HEK293 (cell line): ENCODE data around the gene FBXL4.

ENCODE experiments used
- CTCF ChIA-PET: fragments of 350-600 bp; formaldehyde crosslinking; extraction: SDS; loops from one replicate; lab custom pipeline; 2021; ENCODE audit warnings: antibody characterized with exemption; lab: Yijun Ruan, JAX
- POLR2A ChIA-PET: fragments of 300-600 bp; formaldehyde crosslinking; extraction: SDS; loops from one replicate; lab custom pipeline; 2020; ENCODE audit warnings: antibody characterized with exemption, inconsistent platforms; lab: Yijun Ruan, JAX
- H3K27ac ChIP-seq: fragments of 200-500 bp; sonication (Bioruptor generic); 2 replicates; pipeline ENCODE4 v1.5.1; 2014; ENCODE audit warnings: low read depth, low read length, control low read depth, inconsistent platforms; ENCODE audit errors: extremely low read depth
- H3K36me3 ChIP-seq, 2 experiments: fragments of 200-500 bp in 1 of 2; sonication (Bioruptor generic) in 1 of 2; 1 replicate in 1 of 2; 2 replicates in 1 of 2; pipeline ENCODE4 v1.5.1; 2014 to 2017; ENCODE audit warnings: inconsistent platforms in 2 of 2, low read length in 2 of 2; ENCODE audit not compliant: control insufficient read depth in 2 of 2, insufficient read depth in 1 of 2
- H3K4me1 ChIP-seq: fragments of 200-500 bp; sonication (Bioruptor generic); 2 replicates; pipeline ENCODE4 v1.5.1; 2014; ENCODE audit warnings: mild to moderate bottlenecking, low read length, inconsistent platforms; ENCODE audit not compliant: control insufficient read depth, insufficient read depth
- H3K4me3 ChIP-seq: 2 replicates; pipeline ENCODE4 v1.5.1; 2011; ENCODE audit warnings: low read depth, mild to moderate bottlenecking, control low read depth, low read length, moderate library complexity
- H3K9me3 ChIP-seq: fragments of 200-500 bp; sonication (Bioruptor generic); 2 replicates; pipeline ENCODE4 v1.5.1; 2014; ENCODE audit warnings: low read depth, low read length, inconsistent platforms; ENCODE audit not compliant: control insufficient read depth, insufficient read depth
- IKZF3 ChIP-seq: fragments of 450-650 bp; IDR thresholded peaks from 2 replicates; pipeline ENCODE4 v1.5.0; 2018; ENCODE audit warnings: missing biosample characterization, mild to moderate bottlenecking, missing genetic modification characterization, moderate library complexity
- KLF1 ChIP-seq: fragments of 450-650 bp; formaldehyde crosslinking; IDR thresholded peaks from 2 replicates; pipeline ENCODE4 v1.5.1; 2016; ENCODE audit warnings: missing biosample characterization, missing genetic modification characterization
- KLF7 ChIP-seq: fragments of 450-650 bp; formaldehyde crosslinking; IDR thresholded peaks from 2 replicates; pipeline ENCODE4 v1.5.1; 2016; ENCODE audit warnings: missing biosample characterization, missing genetic modification characterization, borderline replicate concordance
- PRDM1 ChIP-seq: fragments of 450-650 bp; formaldehyde crosslinking; IDR thresholded peaks from 2 replicates; pipeline ENCODE4; 2016; ENCODE audit warnings: missing biosample characterization, missing genetic modification characterization
- RBAK ChIP-seq: fragments of 450-650 bp; formaldehyde crosslinking; IDR thresholded peaks from 2 replicates; pipeline ENCODE4 v1.5.1; 2016; ENCODE audit warnings: missing biosample characterization, missing genetic modification characterization
- ZBTB21 ChIP-seq: fragments of 450-650 bp; formaldehyde crosslinking; IDR thresholded peaks from 2 replicates; pipeline ENCODE4 v1.5.1; 2017; ENCODE audit warnings: missing biosample characterization, missing genetic modification characterization
- ZNF211 ChIP-seq: fragments of 450-650 bp; formaldehyde crosslinking; IDR thresholded peaks from 2 replicates; pipeline ENCODE4 v1.5.1; 2016; ENCODE audit warnings: low read depth, missing biosample characterization, missing genetic modification characterization
- ZNF366 ChIP-seq: fragments of 450-650 bp; formaldehyde crosslinking; conservative IDR thresholded peaks from 2 replicates; pipeline ENCODE4 v1.5.1; 2016; ENCODE audit warnings: missing biosample characterization, missing genetic modification characterization
- ZNF416 ChIP-seq: fragments of 450-650 bp; formaldehyde crosslinking; IDR thresholded peaks from 2 replicates; pipeline ENCODE4 v1.5.1; 2016; ENCODE audit warnings: missing biosample characterization, missing genetic modification characterization
- ZNF501 ChIP-seq: fragments of 450-650 bp; formaldehyde crosslinking; IDR thresholded peaks from 2 replicates; pipeline ENCODE4 v1.5.1; 2016; ENCODE audit warnings: missing biosample characterization, missing genetic modification characterization
- ZNF596 ChIP-seq: fragments of 450-650 bp; IDR thresholded peaks from 2 replicates; pipeline ENCODE4 v1.5.0; 2018; ENCODE audit warnings: missing biosample characterization, mild to moderate bottlenecking, missing genetic modification characterization, moderate library complexity
- ZNF623 ChIP-seq: fragments of 450-650 bp; formaldehyde crosslinking; IDR thresholded peaks from 2 replicates; pipeline ENCODE4 v1.5.1; 2016; ENCODE audit warnings: missing biosample characterization, missing genetic modification characterization
- ZNF660 ChIP-seq: fragments of 450-650 bp; IDR thresholded peaks from 2 replicates; pipeline ENCODE4 v1.5.1; 2018; ENCODE audit warnings: missing biosample characterization, mild to moderate bottlenecking, missing genetic modification characterization
- ZNF664 ChIP-seq: fragments of 450-650 bp; formaldehyde crosslinking; IDR thresholded peaks from 2 replicates; pipeline ENCODE4 v1.5.1; 2016; ENCODE audit warnings: missing biosample characterization, missing genetic modification characterization
- TF ChIP-seq, protein P1 (sequence below): fragments of 450-650 bp; formaldehyde crosslinking; IDR thresholded peaks from 2 replicates; pipeline ENCODE4 v1.5.1; 2016; ENCODE audit warnings: missing biosample characterization, missing genetic modification characterization, borderline replicate concordance
- TF ChIP-seq, protein P2 (sequence below): fragments of 450-650 bp; formaldehyde crosslinking; IDR thresholded peaks from 2 replicates; pipeline ENCODE4 v1.5.1; 2016; ENCODE audit warnings: missing biosample characterization, missing genetic modification characterization
- TF ChIP-seq, protein P3 (sequence below): sonication (generic); formaldehyde crosslinking; IDR thresholded peaks from 2 replicates; pipeline ENCODE4 v1.8.1; 2022; ENCODE audit warnings: mild to moderate bottlenecking, moderate library complexity, missing genetic modification reagents
- TF ChIP-seq, protein P4 (sequence below): fragments of 450-650 bp; formaldehyde crosslinking; IDR thresholded peaks from 2 replicates; pipeline ENCODE4 v1.5.1; 2016; ENCODE audit warnings: missing biosample characterization, missing genetic modification characterization, low read depth
- TF ChIP-seq, protein P5 (sequence below): fragments of 450-650 bp; formaldehyde crosslinking; conservative IDR thresholded peaks from 2 replicates; pipeline ENCODE4 v1.5.1; 2016; ENCODE audit warnings: low read depth, missing biosample characterization, missing genetic modification characterization
- TF ChIP-seq, protein P6 (sequence below): fragments of 450-650 bp; formaldehyde crosslinking; IDR thresholded peaks from 2 replicates; pipeline ENCODE4 v1.5.1; 2017; ENCODE audit warnings: missing biosample characterization, missing genetic modification characterization

Gene FBXL4

DNA sequence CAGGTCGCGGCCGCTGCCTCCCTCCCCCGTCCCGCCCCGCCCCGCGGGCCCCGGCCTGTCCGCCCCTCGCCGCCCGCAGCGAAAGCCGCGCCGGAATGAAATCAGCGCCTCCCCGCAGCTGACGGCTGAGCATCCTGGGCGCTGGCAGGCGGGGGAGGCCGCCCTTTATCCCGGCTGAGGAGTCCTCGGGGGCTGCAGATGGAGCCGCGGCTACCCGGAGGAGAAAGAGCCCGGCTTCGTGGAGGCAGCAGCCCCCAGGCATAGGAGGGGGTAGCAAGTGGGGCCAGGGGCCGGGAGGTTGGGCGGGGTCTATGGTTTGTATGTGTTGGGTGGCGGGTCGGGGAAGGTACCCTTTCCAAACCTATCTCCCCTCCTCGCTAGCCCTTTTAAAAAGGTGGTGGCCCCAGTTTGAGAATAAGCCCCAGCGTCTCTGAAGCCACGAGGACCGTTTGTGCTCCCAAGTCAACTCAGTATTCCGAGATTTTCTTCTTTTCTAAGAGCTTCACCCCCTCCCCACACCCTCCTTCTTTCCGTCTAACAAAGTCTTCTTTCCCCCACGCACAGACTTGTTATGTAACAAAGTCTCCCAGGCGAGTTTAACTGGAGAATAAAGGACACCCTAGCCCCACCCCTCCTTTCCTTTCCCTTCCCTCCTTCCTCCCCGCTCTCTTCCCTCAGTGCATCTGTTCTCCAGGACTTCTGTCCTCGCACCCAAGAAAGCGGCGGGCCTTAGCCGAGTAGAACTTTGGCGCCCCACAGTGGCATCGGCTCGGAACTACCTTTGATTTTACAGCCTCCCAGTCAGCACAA, 102.3 kb downstream of the FBXL4 start:
- Histone ChIP-seq H3K4me3 (peak overlapping the region; percentile 50), H3K9me3 (no peaks in the 10 kb centered on the region), H3K27ac (peak overlapping the region; percentile 50), H3K4me1 (peaks cover 3% of the 10 kb centered on the region), H3K36me3 (peaks cover 0 to 11% of the 10 kb centered on the region in 2 experiments; a peak in 1 of 3 replicates)
- ChIA-PET CTCF (interaction anchor here (0.5 to 1.9 kb wide), 18 partner anchors 8 to 971 kb away, joined by 3 to 12 read pairs (median 4); no protein-coding TSS in a partner anchor), POLR2A (interaction anchor here (0.6 to 0.7 kb wide), 2 partner anchors 11 to 45 kb away, joined by 3 to 4 read pairs; partner anchors contain the start of gene POU3F2)
- TF ChIP-seq ZBTB21 (tag by site-specific recombination) (no peak), ZNF596 (tag by site-specific recombination) (0 out of 2 replicates have a peak, but pooled peaks have one; percentile 11), IKZF3 (tag by site-specific recombination) (peak; percentile 98), ZNF501 (tag by site-specific recombination) (0 out of 2 replicates have a peak, but pooled peaks have one; percentile 31), ZNF211 (tag by site-specific recombination) (no peak), PRDM1 (tag by site-specific recombination) (peak; percentile 89), ZNF366 (tag by site-specific recombination) (peak; percentile 99), ZNF623 (no peak), KLF7 (tag by site-specific recombination) (no peak), ZNF660 (peak; percentile 54; the same call in 1 of the 2 replicates), RBAK (tag by site-specific recombination) (no peak), ZNF664 (no peak), KLF1 (tag by site-specific recombination) (peak; percentile 8; the same call in 1 of the 2 replicates), ZNF416 (tag by site-specific recombination) (no peak)
- TF ChIP-seq, protein P1, sequence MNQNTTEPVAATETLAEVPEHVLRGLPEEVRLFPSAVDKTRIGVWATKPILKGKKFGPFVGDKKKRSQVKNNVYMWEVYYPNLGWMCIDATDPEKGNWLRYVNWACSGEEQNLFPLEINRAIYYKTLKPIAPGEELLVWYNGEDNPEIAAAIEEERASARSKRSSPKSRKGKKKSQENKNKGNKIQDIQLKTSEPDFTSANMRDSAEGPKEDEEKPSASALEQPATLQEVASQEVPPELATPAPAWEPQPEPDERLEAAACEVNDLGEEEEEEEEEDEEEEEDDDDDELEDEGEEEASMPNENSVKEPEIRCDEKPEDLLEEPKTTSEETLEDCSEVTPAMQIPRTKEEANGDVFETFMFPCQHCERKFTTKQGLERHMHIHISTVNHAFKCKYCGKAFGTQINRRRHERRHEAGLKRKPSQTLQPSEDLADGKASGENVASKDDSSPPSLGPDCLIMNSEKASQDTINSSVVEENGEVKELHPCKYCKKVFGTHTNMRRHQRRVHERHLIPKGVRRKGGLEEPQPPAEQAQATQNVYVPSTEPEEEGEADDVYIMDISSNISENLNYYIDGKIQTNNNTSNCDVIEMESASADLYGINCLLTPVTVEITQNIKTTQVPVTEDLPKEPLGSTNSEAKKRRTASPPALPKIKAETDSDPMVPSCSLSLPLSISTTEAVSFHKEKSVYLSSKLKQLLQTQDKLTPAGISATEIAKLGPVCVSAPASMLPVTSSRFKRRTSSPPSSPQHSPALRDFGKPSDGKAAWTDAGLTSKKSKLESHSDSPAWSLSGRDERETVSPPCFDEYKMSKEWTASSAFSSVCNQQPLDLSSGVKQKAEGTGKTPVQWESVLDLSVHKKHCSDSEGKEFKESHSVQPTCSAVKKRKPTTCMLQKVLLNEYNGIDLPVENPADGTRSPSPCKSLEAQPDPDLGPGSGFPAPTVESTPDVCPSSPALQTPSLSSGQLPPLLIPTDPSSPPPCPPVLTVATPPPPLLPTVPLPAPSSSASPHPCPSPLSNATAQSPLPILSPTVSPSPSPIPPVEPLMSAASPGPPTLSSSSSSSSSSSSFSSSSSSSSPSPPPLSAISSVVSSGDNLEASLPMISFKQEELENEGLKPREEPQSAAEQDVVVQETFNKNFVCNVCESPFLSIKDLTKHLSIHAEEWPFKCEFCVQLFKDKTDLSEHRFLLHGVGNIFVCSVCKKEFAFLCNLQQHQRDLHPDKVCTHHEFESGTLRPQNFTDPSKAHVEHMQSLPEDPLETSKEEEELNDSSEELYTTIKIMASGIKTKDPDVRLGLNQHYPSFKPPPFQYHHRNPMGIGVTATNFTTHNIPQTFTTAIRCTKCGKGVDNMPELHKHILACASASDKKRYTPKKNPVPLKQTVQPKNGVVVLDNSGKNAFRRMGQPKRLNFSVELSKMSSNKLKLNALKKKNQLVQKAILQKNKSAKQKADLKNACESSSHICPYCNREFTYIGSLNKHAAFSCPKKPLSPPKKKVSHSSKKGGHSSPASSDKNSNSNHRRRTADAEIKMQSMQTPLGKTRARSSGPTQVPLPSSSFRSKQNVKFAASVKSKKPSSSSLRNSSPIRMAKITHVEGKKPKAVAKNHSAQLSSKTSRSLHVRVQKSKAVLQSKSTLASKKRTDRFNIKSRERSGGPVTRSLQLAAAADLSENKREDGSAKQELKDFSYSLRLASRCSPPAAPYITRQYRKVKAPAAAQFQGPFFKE, result no peak
- TF ChIP-seq, protein P2, sequence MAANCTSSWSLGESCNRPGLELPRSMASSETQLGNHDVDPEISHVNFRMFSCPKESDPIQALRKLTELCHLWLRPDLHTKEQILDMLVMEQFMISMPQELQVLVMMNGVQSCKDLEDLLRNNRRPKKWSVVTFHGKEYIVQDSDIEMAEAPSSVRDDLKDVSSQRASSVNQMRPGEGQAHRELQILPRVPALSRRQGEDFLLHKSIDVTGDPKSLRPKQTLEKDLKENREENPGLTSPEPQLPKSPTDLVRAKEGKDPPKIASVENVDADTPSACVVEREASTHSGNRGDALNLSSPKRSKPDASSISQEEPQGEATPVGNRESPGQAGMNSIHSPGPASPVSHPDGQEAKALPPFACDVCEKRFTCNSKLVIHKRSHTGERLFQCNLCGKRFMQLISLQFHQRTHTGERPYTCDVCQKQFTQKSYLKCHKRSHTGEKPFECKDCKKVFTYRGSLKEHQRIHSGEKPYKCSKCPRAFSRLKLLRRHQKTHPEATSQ, result no peak
- TF ChIP-seq, protein P3, sequence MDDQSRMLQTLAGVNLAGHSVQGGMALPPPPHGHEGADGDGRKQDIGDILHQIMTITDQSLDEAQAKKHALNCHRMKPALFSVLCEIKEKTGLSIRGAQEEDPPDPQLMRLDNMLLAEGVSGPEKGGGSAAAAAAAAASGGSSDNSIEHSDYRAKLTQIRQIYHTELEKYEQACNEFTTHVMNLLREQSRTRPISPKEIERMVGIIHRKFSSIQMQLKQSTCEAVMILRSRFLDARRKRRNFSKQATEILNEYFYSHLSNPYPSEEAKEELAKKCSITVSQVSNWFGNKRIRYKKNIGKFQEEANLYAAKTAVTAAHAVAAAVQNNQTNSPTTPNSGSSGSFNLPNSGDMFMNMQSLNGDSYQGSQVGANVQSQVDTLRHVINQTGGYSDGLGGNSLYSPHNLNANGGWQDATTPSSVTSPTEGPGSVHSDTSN, result no peak
- TF ChIP-seq, protein P4, sequence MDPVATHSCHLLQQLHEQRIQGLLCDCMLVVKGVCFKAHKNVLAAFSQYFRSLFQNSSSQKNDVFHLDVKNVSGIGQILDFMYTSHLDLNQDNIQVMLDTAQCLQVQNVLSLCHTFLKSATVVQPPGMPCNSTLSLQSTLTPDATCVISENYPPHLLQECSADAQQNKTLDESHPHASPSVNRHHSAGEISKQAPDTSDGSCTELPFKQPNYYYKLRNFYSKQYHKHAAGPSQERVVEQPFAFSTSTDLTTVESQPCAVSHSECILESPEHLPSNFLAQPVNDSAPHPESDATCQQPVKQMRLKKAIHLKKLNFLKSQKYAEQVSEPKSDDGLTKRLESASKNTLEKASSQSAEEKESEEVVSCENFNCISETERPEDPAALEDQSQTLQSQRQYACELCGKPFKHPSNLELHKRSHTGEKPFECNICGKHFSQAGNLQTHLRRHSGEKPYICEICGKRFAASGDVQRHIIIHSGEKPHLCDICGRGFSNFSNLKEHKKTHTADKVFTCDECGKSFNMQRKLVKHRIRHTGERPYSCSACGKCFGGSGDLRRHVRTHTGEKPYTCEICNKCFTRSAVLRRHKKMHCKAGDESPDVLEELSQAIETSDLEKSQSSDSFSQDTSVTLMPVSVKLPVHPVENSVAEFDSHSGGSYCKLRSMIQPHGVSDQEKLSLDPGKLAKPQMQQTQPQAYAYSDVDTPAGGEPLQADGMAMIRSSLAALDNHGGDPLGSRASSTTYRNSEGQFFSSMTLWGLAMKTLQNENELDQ (tag by site-specific recombination), result no peak
- TF ChIP-seq, protein P5, sequence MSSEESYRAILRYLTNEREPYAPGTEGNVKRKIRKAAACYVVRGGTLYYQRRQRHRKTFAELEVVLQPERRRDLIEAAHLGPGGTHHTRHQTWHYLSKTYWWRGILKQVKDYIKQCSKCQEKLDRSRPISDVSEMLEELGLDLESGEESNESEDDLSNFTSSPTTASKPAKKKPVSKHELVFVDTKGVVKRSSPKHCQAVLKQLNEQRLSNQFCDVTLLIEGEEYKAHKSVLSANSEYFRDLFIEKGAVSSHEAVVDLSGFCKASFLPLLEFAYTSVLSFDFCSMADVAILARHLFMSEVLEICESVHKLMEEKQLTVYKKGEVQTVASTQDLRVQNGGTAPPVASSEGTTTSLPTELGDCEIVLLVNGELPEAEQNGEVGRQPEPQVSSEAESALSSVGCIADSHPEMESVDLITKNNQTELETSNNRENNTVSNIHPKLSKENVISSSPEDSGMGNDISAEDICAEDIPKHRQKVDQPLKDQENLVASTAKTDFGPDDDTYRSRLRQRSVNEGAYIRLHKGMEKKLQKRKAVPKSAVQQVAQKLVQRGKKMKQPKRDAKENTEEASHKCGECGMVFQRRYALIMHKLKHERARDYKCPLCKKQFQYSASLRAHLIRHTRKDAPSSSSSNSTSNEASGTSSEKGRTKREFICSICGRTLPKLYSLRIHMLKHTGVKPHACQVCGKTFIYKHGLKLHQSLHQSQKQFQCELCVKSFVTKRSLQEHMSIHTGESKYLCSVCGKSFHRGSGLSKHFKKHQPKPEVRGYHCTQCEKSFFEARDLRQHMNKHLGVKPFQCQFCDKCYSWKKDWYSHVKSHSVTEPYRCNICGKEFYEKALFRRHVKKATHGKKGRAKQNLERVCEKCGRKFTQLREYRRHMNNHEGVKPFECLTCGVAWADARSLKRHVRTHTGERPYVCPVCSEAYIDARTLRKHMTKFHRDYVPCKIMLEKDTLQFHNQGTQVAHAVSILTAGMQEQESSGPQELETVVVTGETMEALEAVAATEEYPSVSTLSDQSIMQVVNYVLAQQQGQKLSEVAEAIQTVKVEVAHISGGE (tag by site-specific recombination), result no peak; the same call in 1 of the 2 replicates
- TF ChIP-seq, protein P6, sequence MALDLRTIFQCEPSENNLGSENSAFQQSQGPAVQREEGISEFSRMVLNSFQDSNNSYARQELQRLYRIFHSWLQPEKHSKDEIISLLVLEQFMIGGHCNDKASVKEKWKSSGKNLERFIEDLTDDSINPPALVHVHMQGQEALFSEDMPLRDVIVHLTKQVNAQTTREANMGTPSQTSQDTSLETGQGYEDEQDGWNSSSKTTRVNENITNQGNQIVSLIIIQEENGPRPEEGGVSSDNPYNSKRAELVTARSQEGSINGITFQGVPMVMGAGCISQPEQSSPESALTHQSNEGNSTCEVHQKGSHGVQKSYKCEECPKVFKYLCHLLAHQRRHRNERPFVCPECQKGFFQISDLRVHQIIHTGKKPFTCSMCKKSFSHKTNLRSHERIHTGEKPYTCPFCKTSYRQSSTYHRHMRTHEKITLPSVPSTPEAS (tag by site-specific recombination), result no peak
